GM23248 (cell line): ENCODE data around the gene RRP1.

ENCODE experiments used
- EZH2 ChIP-seq: fragments of 200-600 bp; sonication (generic); IDR thresholded peaks from 2 replicates; pipeline ENCODE4 v1.6.1; 2018; ENCODE audit warnings: antibody characterized with exemption, mild to moderate bottlenecking; ENCODE audit not compliant: insufficient read depth, poor library complexity, severe bottlenecking
- EZH2phosphoT487 ChIP-seq: fragments of 200-600 bp; sonication (generic); IDR thresholded peaks from 2 replicates; pipeline ENCODE4 v1.6.1; 2018; ENCODE audit warnings: antibody characterized with exemption, moderate library complexity, mild to moderate bottlenecking, low read depth; ENCODE audit not compliant: insufficient read depth

GRCh38 chr21:43801006-43801783 lies 11.8 kb downstream of the RRP1 start:
- no peak for TF ChIP-seq EZH2
- TF ChIP-seq EZH2phosphoT487 = no peak
